Measurements from ENCODE around the gene RELB.

RELB gene

GRCh38 chr19:45086480-45086879 is 85.2 kb downstream of the RELB start:
- no peak for DNase-seq

- no peak for DNase-seq
These were observed 86.3 kb downstream of the RELB start for GRCh38 chr19:45087531-45087930.

Data from OCI-M1 (cell line).